ENCODE measurements around the gene MFSD8.
"Not testable (repeated sequence)": the region's sequence is repeated elsewhere in the genome, so short reads cannot be mapped to it uniquely, and the experiment has no call there.

Gene MFSD8

GRCh38 chr4:127965062-127965802 is at the start of gene MFSD8, which contains the start of gene ABHD18:
MFSD8 (minus strand) TSS chr4:127965173; CDS start chr4:127965133, 40 bp downstream.
ABHD18 (plus strand) TSS chr4:127965406; CDS start chr4:127982956, 17,550 bp downstream.
- DNase-seq: peak; percentile 99

- DNase-seq: peak; percentile 31
Observed at GRCh38 chr4:128009428-128009827, 44.5 kb upstream of the MFSD8 start.

GRCh38 chr4:128006592-128006991 is 41.6 kb upstream of the MFSD8 start:
- DNase-seq: peak; percentile 73

GRCh38 chr4:127997534-127998388 is 32.8 kb upstream of the MFSD8 start:
- DNase-seq: peak; percentile 95

- not testable (repeated sequence) for DNase-seq
Observed at GRCh38 chr4:127996521-127996920, 31.5 kb upstream of the MFSD8 start.

GRCh38 chr4:127995776-127996175 is 30.8 kb upstream of the MFSD8 start:
- no peak for DNase-seq

GRCh38 chr4:127993151-127993550 is 28.2 kb upstream of the MFSD8 start:
- DNase-seq: peak; percentile 52

- peak; percentile 17 for DNase-seq
Observed at GRCh38 chr4:127988638-127989037, 23.7 kb upstream of the MFSD8 start.

GRCh38 chr4:127985989-127986388 is 21.0 kb upstream of the MFSD8 start:
- no peak for DNase-seq

- DNase-seq: no peak
Observed at GRCh38 chr4:127982445-127982844, 17.5 kb upstream of the MFSD8 start.

- DNase-seq: no peak
Observed at GRCh38 chr4:127978930-127979329, 14.0 kb upstream of the MFSD8 start.

- peak; percentile 5 for DNase-seq
Observed at GRCh38 chr4:127975121-127975770, 10.3 kb upstream of the MFSD8 start.

- not testable (repeated sequence) for DNase-seq
Observed at GRCh38 chr4:127970925-127971324, 6.0 kb upstream of the MFSD8 start.

- DNase-seq: no peak
Observed at GRCh38 chr4:127968586-127968985, 3.6 kb upstream of the MFSD8 start.

- no peak for DNase-seq
Observed at GRCh38 chr4:127967141-127967775, 2.3 kb upstream of the MFSD8 start.

- DNase-seq: peak; percentile 27
Observed at GRCh38 chr4:127965803-127966175, 816 bp upstream of the MFSD8 start.

GRCh38 chr4:127964426-127965061 is 429 bp downstream of the MFSD8 start:
- DNase-seq: not testable (repeated sequence)

- DNase-seq: peak; percentile 44
Observed at GRCh38 chr4:127963633-127964398, 1.2 kb downstream of the MFSD8 start.

GRCh38 chr4:127959794-127960193 is 5.2 kb downstream of the MFSD8 start:
- DNase-seq: no peak

- no peak for DNase-seq
Observed at GRCh38 chr4:127957105-127957504, 7.9 kb downstream of the MFSD8 start.

GRCh38 chr4:127936974-127937373 is 28.0 kb downstream of the MFSD8 start:
- DNase-seq: no peak

- DNase-seq: not testable (repeated sequence)
Observed at GRCh38 chr4:127931836-127932235, 33.1 kb downstream of the MFSD8 start.
